Stimulated activated memory B cell treated with anti-CD40 and anti-IgM and Interleukin-4, amounts not matched to agents 10 μg/mL and 1 μg/mL and 100 μg/mL, for 72 hours (primary cell): ENCODE data around the gene CEACAM3.
"Not testable (repeated sequence)": the region's sequence is repeated elsewhere in the genome, so short reads cannot be mapped to it uniquely, and the experiment has no call there.

Experiments
- ATAC-seq: fragments of 150-1000 bp; cut with Tn5 transposase; 2 replicates; pipeline ENCODE4 v1.10.0; 2021
- H3K27ac Mint-ChIP-seq: one replicate; pipeline ENCODE4 v1.8.0; 2022; ENCODE audit warnings: mild to moderate bottlenecking, mixed read lengths
- H3K27me3 Mint-ChIP-seq: one replicate; pipeline ENCODE4 v1.8.0; 2022; ENCODE audit warnings: mixed read lengths
- H3K36me3 Mint-ChIP-seq: one replicate; pipeline ENCODE4 v1.8.0; 2022; ENCODE audit warnings: mixed read lengths
- H3K4me1 Mint-ChIP-seq: one replicate; pipeline ENCODE4 v1.8.0; 2022; ENCODE audit warnings: mixed read lengths
- H3K4me3 Mint-ChIP-seq: one replicate; pipeline ENCODE4 v1.8.0; 2022; ENCODE audit warnings: mild to moderate bottlenecking, moderate library complexity, mixed read lengths
- H3K9me3 Mint-ChIP-seq: one replicate; pipeline ENCODE4 v1.8.0; 2022; ENCODE audit warnings: mixed read lengths

CEACAM3 gene

DNA sequence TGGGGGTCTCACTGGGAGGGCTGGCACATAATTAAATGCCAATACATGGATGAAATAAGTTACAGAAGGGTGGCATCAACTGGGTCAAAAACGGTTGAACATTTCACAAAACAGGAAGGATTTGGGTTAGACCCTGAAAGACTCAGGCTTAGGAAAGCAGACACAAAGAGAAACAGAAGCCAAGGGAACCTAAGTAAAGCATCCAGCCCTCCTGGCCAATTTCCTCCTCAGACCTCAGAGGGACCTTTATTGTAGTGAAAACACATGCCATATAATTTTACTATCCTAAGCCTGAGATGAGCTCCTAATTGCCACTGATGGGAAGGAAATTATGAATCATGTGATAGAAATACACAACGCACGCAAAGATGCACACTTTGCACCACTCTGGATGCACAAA lies 12.1 kb upstream of the CEACAM3 start:
- Mint-ChIP-seq H3K27me3 (peaks cover 35% of the 10 kb centered on the region), H3K4me3 (no peak overlapping the region), H3K36me3 (no peaks in the 10 kb centered on the region), H3K27ac (peak overlapping the region; percentile 36), H3K9me3 (no peaks in the 10 kb centered on the region), H3K4me1 (peaks cover 29% of the 10 kb centered on the region)
- no peak for ATAC-seq

DNA sequence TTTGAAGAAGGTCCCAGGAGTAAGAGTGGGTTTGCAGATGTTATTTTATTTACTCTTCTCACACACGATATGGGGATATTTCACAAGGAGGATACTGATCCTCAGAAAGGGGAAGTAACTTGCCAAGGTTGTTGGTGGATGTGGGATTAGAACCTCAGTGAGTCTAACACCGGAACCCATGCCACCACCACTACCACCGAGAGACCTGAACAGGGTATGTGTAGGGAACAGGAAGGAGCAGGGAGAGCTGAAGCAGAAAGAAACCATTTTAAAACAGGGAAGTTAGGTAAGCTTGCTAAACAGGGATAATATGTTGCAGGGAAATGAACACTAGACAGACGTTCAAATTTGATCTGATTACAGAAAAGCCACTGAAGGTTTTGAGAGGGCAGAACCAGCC lies 11.6 kb upstream of the CEACAM3 start:
- Mint-ChIP-seq H3K36me3 (no peaks in the 10 kb centered on the region), H3K27ac (peak overlapping the region; percentile 36), H3K4me1 (peaks cover 29% of the 10 kb centered on the region), H3K4me3 (peak overlapping the region; percentile 32), H3K27me3 (peaks cover 40% of the 10 kb centered on the region), H3K9me3 (no peaks in the 10 kb centered on the region)
- ATAC-seq = peak; percentile 71

DNA sequence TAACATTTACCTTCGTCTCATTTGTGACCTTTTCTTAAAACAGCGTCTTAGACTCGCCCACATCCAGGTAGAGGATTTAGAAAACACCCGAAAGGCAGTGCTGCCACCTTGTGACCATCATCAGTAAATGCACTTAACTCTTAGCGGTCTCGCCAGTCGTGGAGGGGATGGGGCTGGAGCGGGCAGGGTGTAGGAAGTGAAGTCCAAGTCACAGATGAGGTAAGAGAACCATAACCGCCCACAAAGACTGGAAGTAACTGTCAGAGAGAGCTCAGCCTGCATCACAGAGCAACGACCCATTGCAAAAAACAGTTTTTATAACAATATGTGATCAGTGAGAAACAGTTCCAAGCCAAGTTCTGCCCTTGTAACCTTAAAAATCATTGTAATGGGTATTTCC lies 10.7 kb upstream of the CEACAM3 start:
- H3K4me3 Mint-ChIP-seq = no peak overlapping the region
- peak; percentile 80 for ATAC-seq
- peak overlapping the region; percentile 36 for H3K27ac Mint-ChIP-seq
- H3K36me3 Mint-ChIP-seq = no peaks in the 10 kb centered on the region
- no peaks in the 10 kb centered on the region for H3K9me3 Mint-ChIP-seq
- H3K4me1 Mint-ChIP-seq = peaks cover 29% of the 10 kb centered on the region
- H3K27me3 Mint-ChIP-seq = peaks cover 43% of the 10 kb centered on the region

DNA sequence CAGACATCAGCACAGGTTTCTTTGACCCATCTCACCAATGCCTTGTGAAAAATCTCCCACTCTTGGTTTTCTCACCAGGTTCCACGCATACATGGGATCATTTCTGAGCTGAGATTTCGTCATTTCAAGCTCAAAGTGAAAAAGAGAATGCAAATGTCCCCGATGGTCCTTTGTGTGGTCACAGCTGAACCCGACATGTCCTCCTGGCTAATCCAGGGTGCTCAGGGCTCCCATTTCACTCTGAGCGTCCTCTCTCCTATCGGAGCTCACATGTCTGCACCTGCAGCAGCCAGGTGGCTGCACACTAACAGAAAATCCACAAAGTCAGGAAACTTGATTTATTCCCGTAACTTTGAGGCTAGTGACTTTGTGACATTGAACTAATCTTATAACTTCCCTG lies 9.3 kb upstream of the CEACAM3 start:
- H3K9me3 Mint-ChIP-seq = no peaks in the 10 kb centered on the region
- no peak overlapping the region for H3K4me3 Mint-ChIP-seq
- H3K27me3 Mint-ChIP-seq = peaks cover 46% of the 10 kb centered on the region
- no peak for ATAC-seq
- H3K27ac Mint-ChIP-seq = no peak overlapping the region
- H3K4me1 Mint-ChIP-seq = peaks cover 29% of the 10 kb centered on the region
- H3K36me3 Mint-ChIP-seq = no peaks in the 10 kb centered on the region

DNA sequence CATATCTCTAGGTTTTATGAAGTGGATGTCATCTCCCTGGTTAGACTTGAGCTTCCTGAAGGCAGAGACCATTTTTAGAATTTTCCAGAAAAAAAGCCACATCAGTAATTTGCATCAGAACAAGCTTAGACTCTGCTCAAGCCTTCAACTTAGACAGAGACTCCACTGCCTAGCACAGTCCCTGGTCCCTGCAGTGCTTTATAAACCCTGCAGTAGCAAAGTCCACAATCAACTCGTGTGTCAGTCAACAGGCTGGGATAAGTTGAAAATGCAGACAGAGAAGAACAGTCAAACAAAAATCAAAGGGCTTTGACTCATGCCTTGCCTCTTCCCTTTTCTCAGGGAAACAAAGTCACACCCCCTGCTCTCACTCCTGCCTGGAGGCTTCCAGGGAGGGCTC lies 7.9 kb upstream of the CEACAM3 start:
- not testable (repeated sequence) for H3K27ac Mint-ChIP-seq, H3K36me3 Mint-ChIP-seq, H3K4me3 Mint-ChIP-seq, H3K9me3 Mint-ChIP-seq, ATAC-seq
- peaks cover 60% of the 10 kb centered on the region for H3K27me3 Mint-ChIP-seq
- peaks cover 30% of the 10 kb centered on the region for H3K4me1 Mint-ChIP-seq

DNA sequence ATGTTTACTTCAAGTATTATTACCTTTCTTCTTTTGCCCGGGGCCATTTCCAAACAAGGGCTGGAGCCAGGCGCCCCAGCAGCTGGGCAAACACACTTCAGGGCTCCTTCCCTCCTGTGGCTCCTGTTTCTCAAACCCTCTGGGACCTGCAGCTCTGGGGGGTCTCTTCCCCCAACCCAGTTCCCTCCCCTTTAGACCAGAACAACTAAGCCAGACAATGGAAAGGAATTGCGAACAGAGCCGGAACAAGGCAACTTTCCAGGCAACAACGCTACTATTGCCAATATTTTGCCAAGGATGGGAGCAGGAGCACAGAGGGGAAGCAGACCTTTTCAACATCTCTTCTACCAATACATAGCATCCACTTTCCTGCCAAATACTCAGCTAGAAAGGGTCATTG lies 7.3 kb upstream of the CEACAM3 start:
- Mint-ChIP-seq H3K27me3 (peaks cover 60% of the 10 kb centered on the region), H3K4me1 (peaks cover 24% of the 10 kb centered on the region)
- H3K27ac Mint-ChIP-seq, H3K36me3 Mint-ChIP-seq, ATAC-seq, H3K9me3 Mint-ChIP-seq, H3K4me3 Mint-ChIP-seq: not testable (repeated sequence)

DNA sequence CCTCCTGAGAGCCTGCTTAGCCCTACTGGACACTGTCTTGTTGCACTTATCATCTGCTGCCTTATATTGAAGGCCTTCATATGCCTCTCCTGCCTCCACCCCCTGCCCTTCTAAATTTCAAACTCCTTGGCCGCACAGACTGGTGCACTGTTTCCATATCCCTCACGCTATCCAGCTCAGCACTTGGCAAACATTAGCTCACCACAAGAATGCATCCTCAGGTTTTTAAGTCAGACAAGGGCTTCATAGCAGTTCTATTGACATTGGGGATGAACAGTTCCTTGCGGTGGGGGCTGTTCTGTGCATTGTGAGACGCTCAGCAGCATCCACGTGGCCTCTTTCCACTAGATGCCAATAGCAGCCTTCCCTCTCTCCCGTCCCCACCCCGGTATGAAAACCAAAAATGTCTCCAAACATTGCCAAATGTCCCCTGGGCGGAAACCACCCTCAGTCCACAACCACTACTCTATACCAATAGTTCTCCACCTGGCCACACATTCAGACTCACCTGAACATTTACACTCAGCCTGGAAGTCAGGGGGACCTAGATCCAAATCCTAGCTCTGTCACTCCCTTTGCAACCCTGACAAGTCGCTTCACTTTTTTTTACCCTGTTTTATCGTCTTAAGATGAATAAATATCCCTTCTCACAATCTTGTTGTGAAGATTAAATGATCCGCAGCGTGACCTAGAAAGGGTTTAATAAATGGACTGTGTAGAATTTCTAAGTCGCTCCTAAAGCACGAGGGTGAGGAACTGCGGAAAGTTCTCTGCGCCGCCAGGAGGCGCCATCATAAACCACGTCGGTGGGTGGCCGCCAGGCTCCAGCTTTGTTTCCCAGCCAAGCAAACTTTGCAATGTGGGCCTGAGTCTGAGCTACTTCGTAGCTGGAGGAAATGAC lies 3.6 kb upstream of the CEACAM3 start:
- H3K36me3 Mint-ChIP-seq = no peaks in the 10 kb centered on the region
- no peaks in the 10 kb centered on the region for H3K9me3 Mint-ChIP-seq
- no peak overlapping the region for H3K27ac Mint-ChIP-seq
- no peak for ATAC-seq
- H3K27me3 Mint-ChIP-seq = peaks cover 42% of the 10 kb centered on the region
- no peak overlapping the region for H3K4me3 Mint-ChIP-seq
- H3K4me1 Mint-ChIP-seq = peaks cover 13% of the 10 kb centered on the region

DNA sequence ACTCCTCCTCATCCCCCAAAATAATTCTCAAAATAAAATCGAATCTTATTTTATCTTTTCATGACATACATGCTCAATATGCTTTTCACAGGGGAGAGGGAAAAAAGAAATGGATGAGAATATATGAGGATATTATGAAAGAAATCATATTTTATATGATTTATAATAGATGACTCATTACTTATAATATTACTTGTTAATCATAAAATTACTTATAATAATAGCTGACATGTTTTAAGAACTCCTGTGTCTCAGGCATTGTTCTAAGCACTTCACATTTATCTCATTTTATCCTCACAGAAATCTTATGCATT lies 3.0 kb upstream of the CEACAM3 start:
- no peaks in the 10 kb centered on the region for H3K36me3 Mint-ChIP-seq
- H3K9me3 Mint-ChIP-seq = no peaks in the 10 kb centered on the region
- ATAC-seq = no peak
- no peak overlapping the region for H3K4me3 Mint-ChIP-seq
- peaks cover 38% of the 10 kb centered on the region for H3K27me3 Mint-ChIP-seq
- peaks cover 13% of the 10 kb centered on the region for H3K4me1 Mint-ChIP-seq
- H3K27ac Mint-ChIP-seq = no peak overlapping the region

DNA sequence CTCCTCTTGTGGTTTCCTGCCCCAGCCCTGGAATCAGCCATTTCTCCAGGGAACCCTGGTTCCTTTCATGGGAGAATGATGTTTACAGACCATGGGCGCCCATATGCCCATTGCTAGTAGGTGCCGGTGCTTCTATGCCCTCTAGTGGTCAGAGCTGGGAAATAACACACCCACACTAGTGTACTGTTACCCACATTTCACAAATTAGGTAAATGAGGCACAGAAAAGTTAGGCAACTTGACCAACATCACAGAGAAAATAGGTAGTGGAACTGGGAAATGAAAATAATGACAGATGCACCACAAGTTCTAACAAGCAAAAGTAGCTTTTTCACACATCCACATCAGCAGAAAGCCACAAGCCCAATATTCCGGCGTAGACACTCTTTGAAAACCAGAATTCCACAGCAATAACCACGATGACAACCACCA lies 1.3 kb upstream of the CEACAM3 start:
- no peaks in the 10 kb centered on the region for H3K36me3 Mint-ChIP-seq
- H3K9me3 Mint-ChIP-seq = no peaks in the 10 kb centered on the region
- peaks cover 13% of the 10 kb centered on the region for H3K4me1 Mint-ChIP-seq
- peaks cover 25% of the 10 kb centered on the region for H3K27me3 Mint-ChIP-seq
- no peak overlapping the region for H3K27ac Mint-ChIP-seq
- no peak overlapping the region for H3K4me3 Mint-ChIP-seq
- peak; percentile 88 for ATAC-seq

DNA sequence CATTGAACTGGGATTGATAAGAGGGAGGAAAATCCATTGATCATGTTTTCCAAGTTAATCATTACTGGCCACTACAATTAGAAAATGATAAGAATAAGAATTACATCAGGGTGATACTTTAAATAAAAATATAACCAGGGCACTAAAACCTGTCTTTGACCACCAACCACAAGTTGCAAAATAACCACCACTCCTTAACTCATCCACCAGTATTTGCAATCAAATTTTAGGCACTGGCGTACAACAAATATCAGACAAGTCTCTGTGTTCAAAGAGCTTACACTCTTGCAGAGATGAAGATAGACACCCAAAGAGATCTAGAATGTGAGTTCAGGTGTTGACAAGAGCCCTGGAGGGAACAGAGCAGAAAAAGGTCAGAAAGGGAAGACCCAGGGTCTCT lies 514 bp downstream of the CEACAM3 start:
- Mint-ChIP-seq H3K4me3 (no peak overlapping the region), H3K9me3 (no peaks in the 10 kb centered on the region), H3K27ac (no peak overlapping the region), H3K4me1 (peaks cover 23% of the 10 kb centered on the region), H3K36me3 (no peaks in the 10 kb centered on the region), H3K27me3 (peaks cover 23% of the 10 kb centered on the region)
- no peak for ATAC-seq

DNA sequence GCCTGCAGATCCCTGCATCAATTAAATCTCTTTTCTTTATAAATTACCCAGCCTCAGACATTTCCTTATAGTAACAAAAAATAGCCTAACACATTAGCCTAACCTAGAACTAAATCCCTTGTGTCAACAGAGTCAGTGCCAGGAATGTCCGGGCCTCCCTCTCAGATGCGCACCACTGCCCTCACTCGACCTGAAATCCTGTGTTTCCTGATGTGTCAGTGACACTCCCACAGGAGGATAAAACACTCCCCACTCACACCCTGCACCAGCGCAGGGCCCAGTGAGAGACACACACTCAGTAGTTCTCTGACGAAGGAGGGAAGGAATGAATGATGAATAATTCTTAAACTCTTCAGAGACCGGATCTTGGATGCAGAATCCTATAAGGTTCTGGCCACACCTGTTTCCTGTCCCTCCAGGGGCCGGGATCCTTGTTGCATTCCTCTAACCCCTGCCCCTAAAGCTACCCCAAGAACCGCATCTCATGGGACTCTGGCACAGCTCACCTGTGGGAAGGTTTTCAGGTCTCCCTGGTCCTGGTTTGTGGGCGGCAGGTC lies 3.1 kb downstream of the CEACAM3 start:
- H3K4me1 Mint-ChIP-seq = peaks cover 38% of the 10 kb centered on the region
- no peak for ATAC-seq
- H3K36me3 Mint-ChIP-seq = no peaks in the 10 kb centered on the region
- no peak overlapping the region for H3K4me3 Mint-ChIP-seq
- H3K9me3 Mint-ChIP-seq = no peaks in the 10 kb centered on the region
- H3K27ac Mint-ChIP-seq = no peak overlapping the region
- H3K27me3 Mint-ChIP-seq = peaks cover 8% of the 10 kb centered on the region

DNA sequence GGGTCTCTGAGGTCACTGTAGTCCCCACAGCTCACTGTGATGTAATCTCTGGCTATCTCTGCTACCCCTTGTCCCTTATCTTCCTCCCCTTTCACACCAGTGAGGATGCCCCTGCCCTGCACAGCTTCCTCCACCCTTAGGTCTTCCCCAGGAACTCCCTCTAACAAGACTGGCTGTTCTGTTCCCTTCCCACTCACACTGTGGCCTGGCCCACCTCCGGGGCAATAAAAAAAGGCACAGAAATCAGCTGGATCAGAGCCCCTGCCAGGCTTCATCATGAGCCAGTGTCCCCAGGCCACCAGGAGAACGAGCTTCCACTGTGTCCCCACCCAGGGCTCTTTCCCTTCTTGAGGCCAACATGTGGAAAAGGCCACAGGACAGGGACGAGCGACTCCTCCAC lies 4.6 kb downstream of the CEACAM3 start:
- Mint-ChIP-seq H3K36me3 (no peaks in the 10 kb centered on the region), H3K9me3 (no peaks in the 10 kb centered on the region), H3K4me1 (peaks cover 33% of the 10 kb centered on the region), H3K4me3 (no peak overlapping the region), H3K27ac (peak overlapping the region; percentile 38), H3K27me3 (no peaks in the 10 kb centered on the region)
- ATAC-seq = no peak

DNA sequence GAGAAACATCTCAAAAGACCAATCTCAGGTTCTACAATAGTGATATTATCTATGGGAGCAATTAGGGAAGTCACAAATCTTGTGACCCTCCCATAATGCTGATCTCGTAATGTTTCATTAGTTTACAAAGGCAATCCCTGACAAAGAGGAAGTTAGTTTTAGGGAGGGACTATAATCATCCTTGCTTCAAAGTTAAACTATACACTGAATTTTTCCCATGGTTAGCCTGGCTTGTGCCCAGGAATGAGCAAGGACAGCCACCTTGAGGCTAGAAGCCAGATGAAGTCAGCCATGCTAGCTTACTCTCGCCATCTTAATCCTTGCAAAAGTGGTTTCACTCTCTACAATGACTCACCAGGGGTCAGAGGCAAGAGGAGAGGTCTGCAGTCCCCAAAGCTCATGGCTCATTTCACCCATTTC lies 5.4 kb downstream of the CEACAM3 start:
- Mint-ChIP-seq H3K27me3 (no peaks in the 10 kb centered on the region), H3K4me1 (peaks cover 33% of the 10 kb centered on the region), H3K27ac (peak overlapping the region; percentile 38), H3K4me3 (no peak overlapping the region), H3K36me3 (no peaks in the 10 kb centered on the region), H3K9me3 (no peaks in the 10 kb centered on the region)
- peak; percentile 41 for ATAC-seq

DNA sequence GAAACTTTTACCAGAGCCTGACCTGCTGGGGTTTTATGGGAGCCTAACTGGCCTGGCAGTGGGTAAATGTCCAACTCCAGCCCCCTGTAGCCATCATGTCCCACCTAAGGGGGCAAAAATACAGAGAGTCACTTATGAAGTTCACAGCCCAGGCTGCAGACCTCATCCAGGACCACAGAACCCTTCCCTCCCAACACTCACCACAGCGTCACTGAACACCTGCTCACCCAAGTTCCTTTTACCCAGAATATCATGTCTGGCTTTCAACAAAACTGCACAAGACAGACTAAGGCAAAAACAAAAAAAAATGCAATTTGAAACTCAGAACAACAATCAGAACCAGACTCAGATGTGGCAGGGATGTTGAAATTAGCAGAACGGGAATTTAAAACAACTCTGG lies 6.4 kb downstream of the CEACAM3 start:
- Mint-ChIP-seq H3K27ac (peak overlapping the region; percentile 38), H3K4me3 (no peak overlapping the region), H3K4me1 (peaks cover 33% of the 10 kb centered on the region), H3K36me3 (no peaks in the 10 kb centered on the region), H3K9me3 (no peaks in the 10 kb centered on the region), H3K27me3 (no peaks in the 10 kb centered on the region)
- ATAC-seq = peak; percentile 64

DNA sequence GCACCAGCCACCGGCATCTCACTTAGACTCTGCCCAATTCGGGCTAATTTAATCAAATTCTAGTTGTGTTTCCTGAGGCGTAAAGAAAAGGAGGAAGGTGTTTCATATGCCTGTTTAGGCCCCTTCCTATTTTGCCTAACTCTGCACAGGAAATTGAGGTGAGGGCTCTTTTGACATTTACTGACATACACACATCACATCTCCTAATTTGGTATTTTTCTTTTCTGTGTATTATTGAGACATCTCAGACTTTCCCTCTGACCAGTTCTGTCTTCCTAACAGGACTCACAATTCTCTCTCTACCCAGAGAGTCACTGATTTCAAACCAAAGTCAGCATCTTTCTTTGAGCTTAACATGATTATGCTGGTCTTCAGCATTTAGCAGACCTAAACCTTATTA lies 7.9 kb downstream of the CEACAM3 start:
- no peaks in the 10 kb centered on the region for H3K27me3 Mint-ChIP-seq
- no peak for ATAC-seq
- peaks cover 33% of the 10 kb centered on the region for H3K4me1 Mint-ChIP-seq
- no peaks in the 10 kb centered on the region for H3K36me3 Mint-ChIP-seq
- no peaks in the 10 kb centered on the region for H3K9me3 Mint-ChIP-seq
- no peak overlapping the region for H3K4me3 Mint-ChIP-seq
- H3K27ac Mint-ChIP-seq = no peak overlapping the region

DNA sequence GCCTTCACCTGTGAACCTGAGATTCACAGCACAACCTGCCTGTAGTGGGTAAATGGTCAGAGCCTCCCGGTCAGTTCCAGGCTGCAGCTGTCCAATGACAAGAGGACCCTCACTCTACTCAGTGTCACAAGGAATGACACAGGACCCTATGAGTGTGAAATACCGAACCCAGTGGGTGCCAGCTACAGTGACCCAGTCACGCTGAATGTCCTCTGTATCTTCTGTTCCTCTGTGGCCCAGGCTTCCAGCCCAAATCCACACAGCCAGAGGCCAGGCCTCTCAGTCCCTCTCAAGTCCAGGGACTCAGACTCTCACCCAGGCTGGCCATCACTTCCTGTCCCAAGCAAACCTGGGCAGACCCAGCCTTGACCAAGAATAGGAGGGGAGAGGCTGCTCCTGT lies 10.8 kb downstream of the CEACAM3 start:
- peaks cover 48% of the 10 kb centered on the region for H3K4me1 Mint-ChIP-seq
- H3K4me3 Mint-ChIP-seq = no peak overlapping the region
- ATAC-seq = no peak
- no peaks in the 10 kb centered on the region for H3K27me3 Mint-ChIP-seq
- no peaks in the 10 kb centered on the region for H3K9me3 Mint-ChIP-seq
- H3K36me3 Mint-ChIP-seq = no peaks in the 10 kb centered on the region
- no peak overlapping the region for H3K27ac Mint-ChIP-seq
